ENCODE results near the gene MTMR6.

Gene MTMR6

DNA sequence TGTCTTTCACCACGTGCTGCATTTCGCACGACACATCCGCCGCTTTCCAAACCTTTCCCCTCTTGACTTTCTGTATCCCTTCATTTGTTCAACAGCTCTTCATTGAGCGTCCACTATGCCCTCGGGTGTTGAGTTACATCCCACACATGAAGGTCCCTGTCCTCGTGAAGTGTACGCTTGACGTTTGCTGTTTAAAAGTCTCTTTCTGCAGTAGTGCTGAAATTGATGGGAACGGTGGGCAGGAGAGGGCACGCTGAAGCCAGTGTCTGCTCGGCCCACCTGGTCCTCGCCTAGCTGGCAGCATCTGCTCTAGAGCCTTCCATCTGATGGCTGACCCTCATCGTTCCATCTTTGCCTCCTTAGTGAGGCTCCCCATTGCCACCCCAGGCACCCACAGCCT lies 59.6 kb downstream of the MTMR6 start:
- no peak overlapping the region for H3K9ac ChIP-seq (ENCODE audit: low read depth in 1 of 2, low read length in 2 of 2)

GRCh38 chr13:25225970-25226369 lies 61.3 kb downstream of the MTMR6 start:
- H3K36me3 ChIP-seq (ENCODE audit: control insufficient read depth in 2 of 2, insufficient read depth in 2 of 2, low read length in 2 of 2): no peaks in the 10 kb centered on the region
- H3K27ac ChIP-seq (ENCODE audit: low read depth in 2 of 2, low read length in 2 of 2): no peak overlapping the region
- no peaks in the 10 kb centered on the region for H3K9me3 ChIP-seq (ENCODE audit: control insufficient read depth in 2 of 2, low read length in 2 of 2)
- H3K27me3 ChIP-seq (ENCODE audit: control insufficient read depth in 2 of 2, insufficient read depth in 2 of 2, low read length in 2 of 2): no peaks in the 10 kb centered on the region
- H3K9ac ChIP-seq (ENCODE audit: low read depth in 1 of 2, low read length in 2 of 2): no peak overlapping the region
- H3K4me3 ChIP-seq (ENCODE audit: low read length in 2 of 2): no peak overlapping the region
- no peaks in the 10 kb centered on the region for H3K4me1 ChIP-seq (ENCODE audit: control insufficient read depth in 2 of 2, insufficient read depth in 2 of 2, low read length in 2 of 2)

More for the DNA sequence above, 59.6 kb downstream of the MTMR6 start:
- H3K4me1 ChIP-seq (ENCODE audit: control insufficient read depth in 2 of 2, insufficient read depth in 2 of 2, low read length in 2 of 2): no peaks in the 10 kb centered on the region
- H3K27me3 ChIP-seq (ENCODE audit: control insufficient read depth in 2 of 2, insufficient read depth in 2 of 2, low read length in 2 of 2): no peaks in the 10 kb centered on the region
- no peak overlapping the region for H3K27ac ChIP-seq (ENCODE audit: low read depth in 2 of 2, low read length in 2 of 2)
- H3K4me3 ChIP-seq (ENCODE audit: low read length in 2 of 2): no peak overlapping the region
- H3K36me3 ChIP-seq (ENCODE audit: control insufficient read depth in 2 of 2, insufficient read depth in 2 of 2, low read length in 2 of 2): no peaks in the 10 kb centered on the region
- H3K9me3 ChIP-seq (ENCODE audit: control insufficient read depth in 2 of 2, low read length in 2 of 2): no peaks in the 10 kb centered on the region

- H3K4me3 ChIP-seq (ENCODE audit: low read length in 2 of 2): no peak overlapping the region
- no peaks in the 10 kb centered on the region for H3K4me1 ChIP-seq (ENCODE audit: control insufficient read depth in 2 of 2, insufficient read depth in 2 of 2, low read length in 2 of 2)
- H3K27me3 ChIP-seq (ENCODE audit: control insufficient read depth in 2 of 2, insufficient read depth in 2 of 2, low read length in 2 of 2): no peaks in the 10 kb centered on the region
- no peaks in the 10 kb centered on the region for H3K9me3 ChIP-seq (ENCODE audit: control insufficient read depth in 2 of 2, low read length in 2 of 2)
- no peak overlapping the region for H3K27ac ChIP-seq (ENCODE audit: low read depth in 2 of 2, low read length in 2 of 2)
- no peaks in the 10 kb centered on the region for H3K36me3 ChIP-seq (ENCODE audit: control insufficient read depth in 2 of 2, insufficient read depth in 2 of 2, low read length in 2 of 2)
- H3K9ac ChIP-seq (ENCODE audit: low read depth in 1 of 2, low read length in 2 of 2): no peak overlapping the region
Measured at GRCh38 chr13:25224151-25224550, 63.1 kb downstream of the MTMR6 start.

- H3K9ac ChIP-seq (ENCODE audit: low read depth in 1 of 2, low read length in 2 of 2): no peak overlapping the region
- no peaks in the 10 kb centered on the region for H3K27me3 ChIP-seq (ENCODE audit: control insufficient read depth in 2 of 2, insufficient read depth in 2 of 2, low read length in 2 of 2)
- no peaks in the 10 kb centered on the region for H3K36me3 ChIP-seq (ENCODE audit: control insufficient read depth in 2 of 2, insufficient read depth in 2 of 2, low read length in 2 of 2)
- H3K27ac ChIP-seq (ENCODE audit: low read depth in 2 of 2, low read length in 2 of 2): no peak overlapping the region
- H3K4me1 ChIP-seq (ENCODE audit: control insufficient read depth in 2 of 2, insufficient read depth in 2 of 2, low read length in 2 of 2): no peaks in the 10 kb centered on the region
- no peak overlapping the region for H3K4me3 ChIP-seq (ENCODE audit: low read length in 2 of 2)
- no peaks in the 10 kb centered on the region for H3K9me3 ChIP-seq (ENCODE audit: control insufficient read depth in 2 of 2, low read length in 2 of 2)
Measured at GRCh38 chr13:25222740-25223139, 64.5 kb downstream of the MTMR6 start.

DNA sequence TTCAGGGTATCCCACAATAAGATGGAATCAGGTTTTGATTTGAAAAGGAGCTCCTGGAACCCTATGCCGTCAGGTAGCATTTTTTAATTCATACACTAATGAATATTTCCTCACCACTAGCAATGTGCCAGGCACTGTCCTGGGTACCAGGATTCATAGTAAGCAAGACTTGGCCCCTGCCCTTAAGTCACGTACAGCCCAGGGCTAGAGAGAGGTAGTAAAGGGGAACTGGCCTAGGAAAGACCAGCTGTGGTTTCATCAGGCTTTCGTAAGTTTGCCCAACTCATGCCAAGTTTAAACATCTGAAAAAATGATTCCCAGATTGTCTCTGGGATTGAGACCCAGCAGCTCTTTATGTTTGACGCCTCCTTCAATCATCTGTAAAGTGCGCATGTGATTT lies 69.3 kb downstream of the MTMR6 start:
- H3K9me3 ChIP-seq (ENCODE audit: control insufficient read depth in 2 of 2, low read length in 2 of 2): no peaks in the 10 kb centered on the region
- no peaks in the 10 kb centered on the region for H3K36me3 ChIP-seq (ENCODE audit: control insufficient read depth in 2 of 2, insufficient read depth in 2 of 2, low read length in 2 of 2)
- H3K4me1 ChIP-seq (ENCODE audit: control insufficient read depth in 2 of 2, insufficient read depth in 2 of 2, low read length in 2 of 2): no peaks in the 10 kb centered on the region
- no peaks in the 10 kb centered on the region for H3K27me3 ChIP-seq (ENCODE audit: control insufficient read depth in 2 of 2, insufficient read depth in 2 of 2, low read length in 2 of 2)
- H3K27ac ChIP-seq (ENCODE audit: low read depth in 2 of 2, low read length in 2 of 2): no peak overlapping the region
- H3K4me3 ChIP-seq (ENCODE audit: low read length in 2 of 2): no peak overlapping the region
- no peak overlapping the region for H3K9ac ChIP-seq (ENCODE audit: low read depth in 1 of 2, low read length in 2 of 2)

- Histone ChIP-seq H3K36me3 (ENCODE audit: control insufficient read depth in 2 of 2, insufficient read depth in 2 of 2, low read length in 2 of 2) (no peaks in the 10 kb centered on the region), H3K4me1 (ENCODE audit: control insufficient read depth in 2 of 2, insufficient read depth in 2 of 2, low read length in 2 of 2) (no peaks in the 10 kb centered on the region), H3K9me3 (ENCODE audit: control insufficient read depth in 2 of 2, low read length in 2 of 2) (no peaks in the 10 kb centered on the region), H3K9ac (ENCODE audit: low read depth in 1 of 2, low read length in 2 of 2) (no peak overlapping the region), H3K4me3 (ENCODE audit: low read length in 2 of 2) (no peak overlapping the region), H3K27ac (ENCODE audit: low read depth in 2 of 2, low read length in 2 of 2) (no peak overlapping the region), H3K27me3 (ENCODE audit: control insufficient read depth in 2 of 2, insufficient read depth in 2 of 2, low read length in 2 of 2) (no peaks in the 10 kb centered on the region)
Measured at GRCh38 chr13:25217023-25217885, 70.0 kb downstream of the MTMR6 start.

- Histone ChIP-seq H3K9ac (ENCODE audit: low read depth in 1 of 2, low read length in 2 of 2) (no peak overlapping the region), H3K27ac (ENCODE audit: low read depth in 2 of 2, low read length in 2 of 2) (no peak overlapping the region), H3K4me3 (ENCODE audit: low read length in 2 of 2) (no peak overlapping the region), H3K9me3 (ENCODE audit: control insufficient read depth in 2 of 2, low read length in 2 of 2) (no peaks in the 10 kb centered on the region), H3K36me3 (ENCODE audit: control insufficient read depth in 2 of 2, insufficient read depth in 2 of 2, low read length in 2 of 2) (no peaks in the 10 kb centered on the region), H3K27me3 (ENCODE audit: control insufficient read depth in 2 of 2, insufficient read depth in 2 of 2, low read length in 2 of 2) (no peaks in the 10 kb centered on the region), H3K4me1 (ENCODE audit: control insufficient read depth in 2 of 2, insufficient read depth in 2 of 2, low read length in 2 of 2) (no peaks in the 10 kb centered on the region)
Measured at GRCh38 chr13:25215253-25215575, 72.1 kb downstream of the MTMR6 start.

- H3K27ac ChIP-seq (ENCODE audit: low read depth in 2 of 2, low read length in 2 of 2): no peak overlapping the region
- H3K27me3 ChIP-seq (ENCODE audit: control insufficient read depth in 2 of 2, insufficient read depth in 2 of 2, low read length in 2 of 2): no peaks in the 10 kb centered on the region
- no peaks in the 10 kb centered on the region for H3K9me3 ChIP-seq (ENCODE audit: control insufficient read depth in 2 of 2, low read length in 2 of 2)
Measured at GRCh38 chr13:25214491-25215252, 72.6 kb downstream of the MTMR6 start.

DNA sequence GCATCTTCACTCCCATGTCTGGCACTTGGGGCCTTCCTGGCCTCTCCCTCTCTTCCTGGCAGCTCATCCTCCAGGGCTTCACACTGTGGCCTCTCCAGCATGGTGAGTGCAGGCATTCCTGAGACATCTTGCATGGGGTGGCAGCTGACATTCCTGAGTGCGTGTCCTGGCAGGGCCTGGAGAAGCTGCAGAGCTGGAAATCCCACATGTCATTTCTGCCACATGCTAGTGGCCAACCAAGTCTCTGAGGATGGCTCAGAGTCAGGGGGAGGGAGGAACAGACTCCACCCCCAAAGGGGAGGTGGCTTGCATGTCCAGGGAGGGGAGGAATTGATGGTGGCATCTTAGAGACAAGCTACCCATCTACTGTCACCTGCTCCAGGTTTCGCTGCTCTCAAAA lies 73.6 kb downstream of the MTMR6 start:
- H3K9ac ChIP-seq (ENCODE audit: low read depth in 1 of 2, low read length in 2 of 2): no peak overlapping the region

More at GRCh38 chr13:25214491-25215252, 72.6 kb downstream of the MTMR6 start:
- H3K4me3 ChIP-seq (ENCODE audit: low read length in 2 of 2): no peak overlapping the region
- no peaks in the 10 kb centered on the region for H3K36me3 ChIP-seq (ENCODE audit: control insufficient read depth in 2 of 2, insufficient read depth in 2 of 2, low read length in 2 of 2)
- H3K9ac ChIP-seq (ENCODE audit: low read depth in 1 of 2, low read length in 2 of 2): no peak overlapping the region
- no peaks in the 10 kb centered on the region for H3K4me1 ChIP-seq (ENCODE audit: control insufficient read depth in 2 of 2, insufficient read depth in 2 of 2, low read length in 2 of 2)

GRCh38 chr13:25210842-25211569 lies 76.3 kb downstream of the MTMR6 start:
- H3K9me3 ChIP-seq (ENCODE audit: control insufficient read depth in 2 of 2, low read length in 2 of 2): no peaks in the 10 kb centered on the region
- no peak overlapping the region for H3K9ac ChIP-seq (ENCODE audit: low read depth in 1 of 2, low read length in 2 of 2)
- H3K27me3 ChIP-seq (ENCODE audit: control insufficient read depth in 2 of 2, insufficient read depth in 2 of 2, low read length in 2 of 2): no peaks in the 10 kb centered on the region
- H3K36me3 ChIP-seq (ENCODE audit: control insufficient read depth in 2 of 2, insufficient read depth in 2 of 2, low read length in 2 of 2): no peaks in the 10 kb centered on the region
- no peak overlapping the region for H3K4me3 ChIP-seq (ENCODE audit: low read length in 2 of 2)
- H3K27ac ChIP-seq (ENCODE audit: low read depth in 2 of 2, low read length in 2 of 2): no peak overlapping the region
- H3K4me1 ChIP-seq (ENCODE audit: control insufficient read depth in 2 of 2, insufficient read depth in 2 of 2, low read length in 2 of 2): no peaks in the 10 kb centered on the region

More for the DNA sequence above, 73.6 kb downstream of the MTMR6 start:
- no peaks in the 10 kb centered on the region for H3K9me3 ChIP-seq (ENCODE audit: control insufficient read depth in 2 of 2, low read length in 2 of 2)
- H3K27ac ChIP-seq (ENCODE audit: low read depth in 2 of 2, low read length in 2 of 2): no peak overlapping the region
- H3K4me1 ChIP-seq (ENCODE audit: control insufficient read depth in 2 of 2, insufficient read depth in 2 of 2, low read length in 2 of 2): no peaks in the 10 kb centered on the region
- no peak overlapping the region for H3K4me3 ChIP-seq (ENCODE audit: low read length in 2 of 2)
- H3K27me3 ChIP-seq (ENCODE audit: control insufficient read depth in 2 of 2, insufficient read depth in 2 of 2, low read length in 2 of 2): no peaks in the 10 kb centered on the region
- no peaks in the 10 kb centered on the region for H3K36me3 ChIP-seq (ENCODE audit: control insufficient read depth in 2 of 2, insufficient read depth in 2 of 2, low read length in 2 of 2)
